Hepatocyte (in vitro differentiated cells): ENCODE measurements around the gene OR2T27.
"Not testable (repeated sequence)": the region's sequence is repeated elsewhere in the genome, so short reads cannot be mapped to it uniquely, and the experiment has no call there.

Source experiments
- EZH2 ChIP-seq: fragments of 200-600 bp; sonication (generic); IDR thresholded peaks from 2 replicates; pipeline ENCODE4 v1.6.1; 2016; ENCODE audit warnings: antibody characterized with exemption, mild to moderate bottlenecking, borderline replicate concordance
- TF ChIP-seq, protein P1 (sequence below): fragments of 200-600 bp; sonication (generic); IDR thresholded peaks from 2 replicates; pipeline ENCODE4 v1.5.1; 2016; ENCODE audit warnings: antibody characterized with exemption, mild to moderate bottlenecking; ENCODE audit not compliant: poor library complexity

GRCh38 chr1:248634991-248635390 lies 20.3 kb downstream of the OR2T27 start, which contains the start of gene OR2T11:
- TF ChIP-seq, protein P1, sequence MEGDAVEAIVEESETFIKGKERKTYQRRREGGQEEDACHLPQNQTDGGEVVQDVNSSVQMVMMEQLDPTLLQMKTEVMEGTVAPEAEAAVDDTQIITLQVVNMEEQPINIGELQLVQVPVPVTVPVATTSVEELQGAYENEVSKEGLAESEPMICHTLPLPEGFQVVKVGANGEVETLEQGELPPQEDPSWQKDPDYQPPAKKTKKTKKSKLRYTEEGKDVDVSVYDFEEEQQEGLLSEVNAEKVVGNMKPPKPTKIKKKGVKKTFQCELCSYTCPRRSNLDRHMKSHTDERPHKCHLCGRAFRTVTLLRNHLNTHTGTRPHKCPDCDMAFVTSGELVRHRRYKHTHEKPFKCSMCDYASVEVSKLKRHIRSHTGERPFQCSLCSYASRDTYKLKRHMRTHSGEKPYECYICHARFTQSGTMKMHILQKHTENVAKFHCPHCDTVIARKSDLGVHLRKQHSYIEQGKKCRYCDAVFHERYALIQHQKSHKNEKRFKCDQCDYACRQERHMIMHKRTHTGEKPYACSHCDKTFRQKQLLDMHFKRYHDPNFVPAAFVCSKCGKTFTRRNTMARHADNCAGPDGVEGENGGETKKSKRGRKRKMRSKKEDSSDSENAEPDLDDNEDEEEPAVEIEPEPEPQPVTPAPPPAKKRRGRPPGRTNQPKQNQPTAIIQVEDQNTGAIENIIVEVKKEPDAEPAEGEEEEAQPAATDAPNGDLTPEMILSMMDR = not testable (repeated sequence)
- not testable (repeated sequence) for TF ChIP-seq EZH2
